WTC11 (cell line): Measurements from ENCODE around the gene MYL6B.

Source experiments
- GRHL2 ChIP-seq: fragments of 250-450 bp; sonication (Bioruptor Pico); IDR thresholded peaks from 2 replicates; pipeline ENCODE4 v1.8.0; 2022; ENCODE audit warnings: mild to moderate bottlenecking, moderate library complexity; ENCODE audit not compliant: insufficient replicate concordance, severe bottlenecking
- NR1H2 ChIP-seq: sonication (generic); formaldehyde crosslinking; IDR thresholded peaks from 2 replicates; pipeline ENCODE4 v1.9.0; 2021; ENCODE audit warnings: mild to moderate bottlenecking, moderate library complexity, missing genetic modification reagents
- TEAD4 ChIP-seq: sonication (generic); formaldehyde crosslinking; IDR thresholded peaks from 2 replicates; pipeline ENCODE4 v1.8.0; 2022; ENCODE audit warnings: mild to moderate bottlenecking, missing genetic modification reagents
- TF ChIP-seq, protein P1 (sequence below): sonication (generic); formaldehyde crosslinking; IDR thresholded peaks from 2 replicates; pipeline ENCODE4 v1.8.1; 2022; ENCODE audit warnings: missing genetic modification reagents, borderline replicate concordance
- TF ChIP-seq, protein P2 (sequence below): fragments of 200-600 bp; IDR thresholded peaks from 2 replicates; pipeline ENCODE4 v1.8.0; 2022; ENCODE audit warnings: antibody characterized with exemption
- TF ChIP-seq, protein P3 (sequence below): sonication (generic); formaldehyde crosslinking; IDR thresholded peaks from 2 replicates; pipeline ENCODE4 v1.8.0; 2022; ENCODE audit warnings: mild to moderate bottlenecking, missing genetic modification reagents
- TF ChIP-seq, protein P4 (sequence below): fragments of 250-450 bp; sonication (Bioruptor Pico); IDR thresholded peaks from 2 replicates; pipeline ENCODE4 v1.9.0; 2021; ENCODE audit warnings: mild to moderate bottlenecking, borderline replicate concordance

DNA sequence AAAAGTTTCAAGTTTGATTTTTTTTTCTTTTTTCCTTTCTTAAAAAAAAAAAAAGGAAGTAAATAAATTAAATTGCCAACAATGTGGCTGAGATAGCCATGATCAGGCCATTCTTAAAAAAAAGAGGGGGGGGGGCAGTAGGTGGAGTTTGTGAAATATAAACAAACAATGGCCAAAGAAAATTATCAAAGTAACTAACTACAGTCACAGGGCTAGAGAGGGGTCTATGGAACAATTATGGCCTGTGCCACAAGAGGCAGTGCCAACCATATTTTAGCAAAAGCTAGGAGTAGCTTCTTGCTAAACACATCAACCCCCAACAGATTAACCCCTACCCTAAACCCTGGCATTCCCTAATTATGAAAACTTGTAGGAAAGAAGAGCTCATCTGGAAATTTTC, 53.1 kb downstream of the MYL6B start:
- TF ChIP-seq GRHL2 (CRISPR knock-in tag) (no peak), TEAD4 (CRISPR knock-in tag) (no peak), NR1H2 (CRISPR knock-in tag) (no peak)
- TF ChIP-seq, protein P1, sequence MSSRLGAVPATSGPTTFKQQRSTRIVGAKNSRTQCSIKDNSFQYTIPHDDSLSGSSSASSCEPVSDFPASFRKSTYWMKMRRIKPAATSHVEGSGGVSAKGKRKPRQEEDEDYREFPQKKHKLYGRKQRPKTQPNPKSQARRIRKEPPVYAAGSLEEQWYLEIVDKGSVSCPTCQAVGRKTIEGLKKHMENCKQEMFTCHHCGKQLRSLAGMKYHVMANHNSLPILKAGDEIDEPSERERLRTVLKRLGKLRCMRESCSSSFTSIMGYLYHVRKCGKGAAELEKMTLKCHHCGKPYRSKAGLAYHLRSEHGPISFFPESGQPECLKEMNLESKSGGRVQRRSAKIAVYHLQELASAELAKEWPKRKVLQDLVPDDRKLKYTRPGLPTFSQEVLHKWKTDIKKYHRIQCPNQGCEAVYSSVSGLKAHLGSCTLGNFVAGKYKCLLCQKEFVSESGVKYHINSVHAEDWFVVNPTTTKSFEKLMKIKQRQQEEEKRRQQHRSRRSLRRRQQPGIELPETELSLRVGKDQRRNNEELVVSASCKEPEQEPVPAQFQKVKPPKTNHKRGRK (CRISPR knock-in tag): no peak
- TF ChIP-seq, protein P2, sequence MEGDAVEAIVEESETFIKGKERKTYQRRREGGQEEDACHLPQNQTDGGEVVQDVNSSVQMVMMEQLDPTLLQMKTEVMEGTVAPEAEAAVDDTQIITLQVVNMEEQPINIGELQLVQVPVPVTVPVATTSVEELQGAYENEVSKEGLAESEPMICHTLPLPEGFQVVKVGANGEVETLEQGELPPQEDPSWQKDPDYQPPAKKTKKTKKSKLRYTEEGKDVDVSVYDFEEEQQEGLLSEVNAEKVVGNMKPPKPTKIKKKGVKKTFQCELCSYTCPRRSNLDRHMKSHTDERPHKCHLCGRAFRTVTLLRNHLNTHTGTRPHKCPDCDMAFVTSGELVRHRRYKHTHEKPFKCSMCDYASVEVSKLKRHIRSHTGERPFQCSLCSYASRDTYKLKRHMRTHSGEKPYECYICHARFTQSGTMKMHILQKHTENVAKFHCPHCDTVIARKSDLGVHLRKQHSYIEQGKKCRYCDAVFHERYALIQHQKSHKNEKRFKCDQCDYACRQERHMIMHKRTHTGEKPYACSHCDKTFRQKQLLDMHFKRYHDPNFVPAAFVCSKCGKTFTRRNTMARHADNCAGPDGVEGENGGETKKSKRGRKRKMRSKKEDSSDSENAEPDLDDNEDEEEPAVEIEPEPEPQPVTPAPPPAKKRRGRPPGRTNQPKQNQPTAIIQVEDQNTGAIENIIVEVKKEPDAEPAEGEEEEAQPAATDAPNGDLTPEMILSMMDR: no peak
- TF ChIP-seq, protein P3, sequence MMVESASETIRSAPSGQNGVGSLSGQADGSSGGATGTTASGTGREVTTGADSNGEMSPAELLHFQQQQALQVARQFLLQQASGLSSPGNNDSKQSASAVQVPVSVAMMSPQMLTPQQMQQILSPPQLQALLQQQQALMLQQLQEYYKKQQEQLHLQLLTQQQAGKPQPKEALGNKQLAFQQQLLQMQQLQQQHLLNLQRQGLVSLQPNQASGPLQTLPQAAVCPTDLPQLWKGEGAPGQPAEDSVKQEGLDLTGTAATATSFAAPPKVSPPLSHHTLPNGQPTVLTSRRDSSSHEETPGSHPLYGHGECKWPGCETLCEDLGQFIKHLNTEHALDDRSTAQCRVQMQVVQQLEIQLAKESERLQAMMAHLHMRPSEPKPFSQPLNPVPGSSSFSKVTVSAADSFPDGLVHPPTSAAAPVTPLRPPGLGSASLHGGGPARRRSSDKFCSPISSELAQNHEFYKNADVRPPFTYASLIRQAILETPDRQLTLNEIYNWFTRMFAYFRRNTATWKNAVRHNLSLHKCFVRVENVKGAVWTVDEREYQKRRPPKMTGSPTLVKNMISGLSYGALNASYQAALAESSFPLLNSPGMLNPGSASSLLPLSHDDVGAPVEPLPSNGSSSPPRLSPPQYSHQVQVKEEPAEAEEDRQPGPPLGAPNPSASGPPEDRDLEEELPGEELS (CRISPR knock-in tag): no peak
- TF ChIP-seq, protein P4, sequence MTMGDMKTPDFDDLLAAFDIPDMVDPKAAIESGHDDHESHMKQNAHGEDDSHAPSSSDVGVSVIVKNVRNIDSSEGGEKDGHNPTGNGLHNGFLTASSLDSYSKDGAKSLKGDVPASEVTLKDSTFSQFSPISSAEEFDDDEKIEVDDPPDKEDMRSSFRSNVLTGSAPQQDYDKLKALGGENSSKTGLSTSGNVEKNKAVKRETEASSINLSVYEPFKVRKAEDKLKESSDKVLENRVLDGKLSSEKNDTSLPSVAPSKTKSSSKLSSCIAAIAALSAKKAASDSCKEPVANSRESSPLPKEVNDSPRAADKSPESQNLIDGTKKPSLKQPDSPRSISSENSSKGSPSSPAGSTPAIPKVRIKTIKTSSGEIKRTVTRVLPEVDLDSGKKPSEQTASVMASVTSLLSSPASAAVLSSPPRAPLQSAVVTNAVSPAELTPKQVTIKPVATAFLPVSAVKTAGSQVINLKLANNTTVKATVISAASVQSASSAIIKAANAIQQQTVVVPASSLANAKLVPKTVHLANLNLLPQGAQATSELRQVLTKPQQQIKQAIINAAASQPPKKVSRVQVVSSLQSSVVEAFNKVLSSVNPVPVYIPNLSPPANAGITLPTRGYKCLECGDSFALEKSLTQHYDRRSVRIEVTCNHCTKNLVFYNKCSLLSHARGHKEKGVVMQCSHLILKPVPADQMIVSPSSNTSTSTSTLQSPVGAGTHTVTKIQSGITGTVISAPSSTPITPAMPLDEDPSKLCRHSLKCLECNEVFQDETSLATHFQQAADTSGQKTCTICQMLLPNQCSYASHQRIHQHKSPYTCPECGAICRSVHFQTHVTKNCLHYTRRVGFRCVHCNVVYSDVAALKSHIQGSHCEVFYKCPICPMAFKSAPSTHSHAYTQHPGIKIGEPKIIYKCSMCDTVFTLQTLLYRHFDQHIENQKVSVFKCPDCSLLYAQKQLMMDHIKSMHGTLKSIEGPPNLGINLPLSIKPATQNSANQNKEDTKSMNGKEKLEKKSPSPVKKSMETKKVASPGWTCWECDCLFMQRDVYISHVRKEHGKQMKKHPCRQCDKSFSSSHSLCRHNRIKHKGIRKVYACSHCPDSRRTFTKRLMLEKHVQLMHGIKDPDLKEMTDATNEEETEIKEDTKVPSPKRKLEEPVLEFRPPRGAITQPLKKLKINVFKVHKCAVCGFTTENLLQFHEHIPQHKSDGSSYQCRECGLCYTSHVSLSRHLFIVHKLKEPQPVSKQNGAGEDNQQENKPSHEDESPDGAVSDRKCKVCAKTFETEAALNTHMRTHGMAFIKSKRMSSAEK (CRISPR knock-in tag): no peak
